SK-N-SH treated with all-trans-retinoic acid at 6 μM for 48 hours (cell line): Measurements from ENCODE around the gene CT47C1.

ENCODE experiments used
- OSR1 ChIP-seq: fragments of 250-450 bp; sonication (Bioruptor Pico); IDR thresholded peaks from 2 replicates; pipeline ENCODE4 v1.8.0; 2022; ENCODE audit warnings: moderate library complexity, mild to moderate bottlenecking, inconsistent platforms
- ZC3H10 ChIP-seq: fragments of 250-450 bp; sonication (Bioruptor Pico); IDR thresholded peaks from 2 replicates; pipeline ENCODE4 v1.5.1; 2021; ENCODE audit warnings: mild to moderate bottlenecking, moderate library complexity
- TF ChIP-seq, protein P1 (sequence below): fragments of 250-450 bp; sonication (Bioruptor Pico); IDR thresholded peaks from 2 replicates; pipeline ENCODE4 v1.5.1; 2020; ENCODE audit warnings: low read depth, mild to moderate bottlenecking, moderate library complexity

- no peak for TF ChIP-seq ZC3H10 (CRISPR knock-in tag)
- TF ChIP-seq, protein P1, sequence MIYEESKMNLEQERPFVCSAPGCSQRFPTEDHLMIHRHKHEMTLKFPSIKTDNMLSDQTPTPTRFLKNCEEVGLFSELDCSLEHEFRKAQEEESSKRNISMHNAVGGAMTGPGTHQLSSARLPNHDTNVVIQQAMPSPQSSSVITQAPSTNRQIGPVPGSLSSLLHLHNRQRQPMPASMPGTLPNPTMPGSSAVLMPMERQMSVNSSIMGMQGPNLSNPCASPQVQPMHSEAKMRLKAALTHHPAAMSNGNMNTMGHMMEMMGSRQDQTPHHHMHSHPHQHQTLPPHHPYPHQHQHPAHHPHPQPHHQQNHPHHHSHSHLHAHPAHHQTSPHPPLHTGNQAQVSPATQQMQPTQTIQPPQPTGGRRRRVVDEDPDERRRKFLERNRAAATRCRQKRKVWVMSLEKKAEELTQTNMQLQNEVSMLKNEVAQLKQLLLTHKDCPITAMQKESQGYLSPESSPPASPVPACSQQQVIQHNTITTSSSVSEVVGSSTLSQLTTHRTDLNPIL (CRISPR knock-in tag), result no peak
- TF ChIP-seq OSR1 (CRISPR knock-in tag), result no peak
Observed at GRCh38 chrX:119028733-119029330, 44.0 kb upstream of the CT47C1 start.
